OCI-LY3 (cell line): ENCODE results near the gene PLSCR1.

Source experiments
- EZH2phosphoT487 ChIP-seq: fragments of 200-600 bp; shearing (Covaris generic); IDR thresholded peaks from 2 replicates; pipeline ENCODE4 v1.6.1; 2018; ENCODE audit warnings: antibody characterized with exemption, mixed run types, low read depth
- TF ChIP-seq, protein P1 (sequence below): fragments of 200-600, 300-600 bp; sonication (generic); IDR thresholded peaks from 2 replicates; pipeline ENCODE4 v1.5.1; 2014; ENCODE audit warnings: antibody characterized with exemption, low read length, low read depth

DNA sequence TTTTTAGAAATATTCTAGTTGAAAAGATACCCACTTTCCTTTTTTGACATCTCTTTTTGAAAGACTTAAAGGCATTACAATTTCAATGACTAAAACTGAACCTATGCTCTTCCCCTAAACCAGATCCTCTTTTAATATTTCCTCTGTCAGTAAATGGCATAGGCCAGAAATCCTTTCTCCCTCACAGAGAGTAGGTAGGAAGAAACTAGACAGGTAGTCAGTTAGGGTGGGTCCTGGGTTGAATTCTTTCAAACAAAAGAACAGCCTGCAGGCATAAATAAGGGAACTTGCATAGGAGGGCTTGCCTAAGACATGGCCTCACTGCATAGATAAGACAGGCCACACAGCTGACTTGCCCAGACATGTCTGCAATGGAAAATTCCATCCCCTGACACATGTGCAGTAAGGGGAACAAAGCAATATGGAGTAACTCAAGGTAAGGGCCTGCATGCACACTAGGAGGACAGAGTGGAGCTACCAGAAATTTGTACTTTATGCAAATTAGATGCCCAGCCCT lies 37.6 kb upstream of the PLSCR1 start:
- TF ChIP-seq, protein P1, sequence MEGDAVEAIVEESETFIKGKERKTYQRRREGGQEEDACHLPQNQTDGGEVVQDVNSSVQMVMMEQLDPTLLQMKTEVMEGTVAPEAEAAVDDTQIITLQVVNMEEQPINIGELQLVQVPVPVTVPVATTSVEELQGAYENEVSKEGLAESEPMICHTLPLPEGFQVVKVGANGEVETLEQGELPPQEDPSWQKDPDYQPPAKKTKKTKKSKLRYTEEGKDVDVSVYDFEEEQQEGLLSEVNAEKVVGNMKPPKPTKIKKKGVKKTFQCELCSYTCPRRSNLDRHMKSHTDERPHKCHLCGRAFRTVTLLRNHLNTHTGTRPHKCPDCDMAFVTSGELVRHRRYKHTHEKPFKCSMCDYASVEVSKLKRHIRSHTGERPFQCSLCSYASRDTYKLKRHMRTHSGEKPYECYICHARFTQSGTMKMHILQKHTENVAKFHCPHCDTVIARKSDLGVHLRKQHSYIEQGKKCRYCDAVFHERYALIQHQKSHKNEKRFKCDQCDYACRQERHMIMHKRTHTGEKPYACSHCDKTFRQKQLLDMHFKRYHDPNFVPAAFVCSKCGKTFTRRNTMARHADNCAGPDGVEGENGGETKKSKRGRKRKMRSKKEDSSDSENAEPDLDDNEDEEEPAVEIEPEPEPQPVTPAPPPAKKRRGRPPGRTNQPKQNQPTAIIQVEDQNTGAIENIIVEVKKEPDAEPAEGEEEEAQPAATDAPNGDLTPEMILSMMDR: no peak
- no peak for TF ChIP-seq EZH2phosphoT487
